ENCODE data around the gene KRT3. TPM values are rescaled to one million over a fixed set of nuclear protein-coding genes. Genes with fewer than 3 reads are reported as not detected.

KRT3 gene
- total RNA-seq, 2 donors from 2014 or later: not detected

DNA sequence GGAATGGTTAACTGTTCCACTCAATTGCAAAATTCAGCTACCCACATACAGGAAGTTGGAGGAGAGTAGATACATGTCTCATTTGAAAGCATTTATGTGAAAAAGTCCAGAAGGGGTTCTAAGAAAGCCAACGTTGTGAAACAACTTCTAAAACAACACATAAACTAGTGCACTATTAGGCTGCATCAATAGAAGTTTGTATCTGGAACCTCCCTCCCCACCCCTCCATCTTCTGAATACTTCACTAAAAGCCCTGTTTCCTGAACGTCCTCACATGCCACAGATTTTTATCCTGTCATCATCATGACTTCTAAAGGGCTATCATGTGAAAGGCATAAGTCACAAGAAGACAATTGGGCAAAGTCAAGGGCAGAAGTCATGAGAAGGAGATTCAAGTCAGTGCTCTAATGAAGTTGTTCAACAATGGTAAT lies 32.7 kb upstream of the KRT3 start:
- DNase-seq: no peak

DNA sequence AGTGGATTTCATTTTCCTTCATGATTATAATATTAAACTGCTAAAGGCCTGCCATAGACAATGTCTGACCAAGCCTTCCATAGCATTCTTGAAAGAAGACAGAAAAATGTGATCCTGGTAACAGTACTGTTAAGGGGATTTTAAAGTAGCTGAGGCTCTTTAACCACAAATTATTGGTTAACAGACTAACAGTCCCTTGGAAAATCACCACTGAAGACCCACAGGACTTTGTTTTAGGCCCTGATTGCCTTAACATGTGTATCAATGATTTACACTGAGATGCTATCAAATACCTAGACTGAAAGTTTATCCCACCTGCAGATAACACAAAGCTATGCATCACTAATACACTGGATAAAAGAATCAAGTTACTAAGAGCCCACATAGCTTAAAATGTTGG lies 32.2 kb upstream of the KRT3 start:
- no peak overlapping the region for H3K4me3 ChIP-seq
- no peaks in the 10 kb centered on the region for H3K4me1 ChIP-seq
- TF ChIP-seq, protein P1, sequence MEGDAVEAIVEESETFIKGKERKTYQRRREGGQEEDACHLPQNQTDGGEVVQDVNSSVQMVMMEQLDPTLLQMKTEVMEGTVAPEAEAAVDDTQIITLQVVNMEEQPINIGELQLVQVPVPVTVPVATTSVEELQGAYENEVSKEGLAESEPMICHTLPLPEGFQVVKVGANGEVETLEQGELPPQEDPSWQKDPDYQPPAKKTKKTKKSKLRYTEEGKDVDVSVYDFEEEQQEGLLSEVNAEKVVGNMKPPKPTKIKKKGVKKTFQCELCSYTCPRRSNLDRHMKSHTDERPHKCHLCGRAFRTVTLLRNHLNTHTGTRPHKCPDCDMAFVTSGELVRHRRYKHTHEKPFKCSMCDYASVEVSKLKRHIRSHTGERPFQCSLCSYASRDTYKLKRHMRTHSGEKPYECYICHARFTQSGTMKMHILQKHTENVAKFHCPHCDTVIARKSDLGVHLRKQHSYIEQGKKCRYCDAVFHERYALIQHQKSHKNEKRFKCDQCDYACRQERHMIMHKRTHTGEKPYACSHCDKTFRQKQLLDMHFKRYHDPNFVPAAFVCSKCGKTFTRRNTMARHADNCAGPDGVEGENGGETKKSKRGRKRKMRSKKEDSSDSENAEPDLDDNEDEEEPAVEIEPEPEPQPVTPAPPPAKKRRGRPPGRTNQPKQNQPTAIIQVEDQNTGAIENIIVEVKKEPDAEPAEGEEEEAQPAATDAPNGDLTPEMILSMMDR (IDR thresholded peaks at IDR 0.05): no peak
- no peaks in the 10 kb centered on the region for H3K36me3 ChIP-seq
- no peak for DNase-seq
- intact Hi-C loops (cut with DNase I): no loop called here
- no peaks in the 10 kb centered on the region for H3K27me3 ChIP-seq
- no peaks in the 10 kb centered on the region for H3K9me3 ChIP-seq
- H3K9ac ChIP-seq (ENCODE audit: low read depth in 2 of 2, low read length in 2 of 2): no peak overlapping the region
- no peak overlapping the region for H3K27ac ChIP-seq

More for the DNA sequence above, 32.7 kb upstream of the KRT3 start:
- no peaks in the 10 kb centered on the region for H3K9me3 ChIP-seq
- no peaks in the 10 kb centered on the region for H3K4me1 ChIP-seq
- no peaks in the 10 kb centered on the region for H3K27me3 ChIP-seq
- H3K27ac ChIP-seq: no peak overlapping the region
- no peak overlapping the region for H3K9ac ChIP-seq (ENCODE audit: low read depth in 2 of 2, low read length in 2 of 2)
- intact Hi-C loops (cut with DNase I): no loop called here
- TF ChIP-seq, protein P1 (IDR thresholded peaks at IDR 0.05): no peak
- no peaks in the 10 kb centered on the region for H3K36me3 ChIP-seq
- H3K4me3 ChIP-seq: no peak overlapping the region

DNA sequence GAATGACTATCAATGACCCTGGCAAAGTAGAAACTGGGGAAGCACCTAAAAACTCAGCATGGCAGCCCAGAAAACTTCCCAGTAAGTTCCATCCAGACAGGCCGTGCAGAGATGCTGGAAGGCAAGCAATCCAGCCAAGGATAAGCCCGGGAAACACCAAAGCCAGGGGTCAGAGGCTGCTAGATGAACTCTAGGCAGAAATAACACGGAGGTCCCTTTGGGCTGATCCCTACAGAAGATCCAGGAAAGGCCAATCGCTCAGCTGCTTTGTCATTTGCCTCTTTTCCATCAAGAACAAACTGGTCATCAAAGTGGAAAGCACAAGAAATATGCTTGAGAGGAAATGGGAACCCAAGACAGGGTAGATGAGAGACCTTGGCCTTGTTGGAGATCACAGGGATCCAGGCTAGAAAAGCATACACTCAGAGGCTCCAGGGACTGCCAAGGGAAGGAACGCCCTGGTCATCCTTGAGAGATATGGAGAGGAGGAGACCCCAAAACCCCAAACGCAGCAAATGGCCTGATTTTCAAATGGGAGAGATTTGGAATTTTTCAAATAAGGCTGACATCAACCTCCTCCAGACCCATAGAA lies 31.7 kb upstream of the KRT3 start:
- intact Hi-C loops (cut with DNase I): no loop called here
- Histone ChIP-seq H3K9ac (ENCODE audit: low read depth in 2 of 2, low read length in 2 of 2) (no peak overlapping the region), H3K4me3 (no peak overlapping the region), H3K4me1 (no peaks in the 10 kb centered on the region), H3K27me3 (no peaks in the 10 kb centered on the region), H3K27ac (no peak overlapping the region), H3K36me3 (no peaks in the 10 kb centered on the region), H3K9me3 (no peaks in the 10 kb centered on the region)
- DNase-seq: no peak
- TF ChIP-seq, protein P1 (IDR thresholded peaks at IDR 0.05): no peak

DNA sequence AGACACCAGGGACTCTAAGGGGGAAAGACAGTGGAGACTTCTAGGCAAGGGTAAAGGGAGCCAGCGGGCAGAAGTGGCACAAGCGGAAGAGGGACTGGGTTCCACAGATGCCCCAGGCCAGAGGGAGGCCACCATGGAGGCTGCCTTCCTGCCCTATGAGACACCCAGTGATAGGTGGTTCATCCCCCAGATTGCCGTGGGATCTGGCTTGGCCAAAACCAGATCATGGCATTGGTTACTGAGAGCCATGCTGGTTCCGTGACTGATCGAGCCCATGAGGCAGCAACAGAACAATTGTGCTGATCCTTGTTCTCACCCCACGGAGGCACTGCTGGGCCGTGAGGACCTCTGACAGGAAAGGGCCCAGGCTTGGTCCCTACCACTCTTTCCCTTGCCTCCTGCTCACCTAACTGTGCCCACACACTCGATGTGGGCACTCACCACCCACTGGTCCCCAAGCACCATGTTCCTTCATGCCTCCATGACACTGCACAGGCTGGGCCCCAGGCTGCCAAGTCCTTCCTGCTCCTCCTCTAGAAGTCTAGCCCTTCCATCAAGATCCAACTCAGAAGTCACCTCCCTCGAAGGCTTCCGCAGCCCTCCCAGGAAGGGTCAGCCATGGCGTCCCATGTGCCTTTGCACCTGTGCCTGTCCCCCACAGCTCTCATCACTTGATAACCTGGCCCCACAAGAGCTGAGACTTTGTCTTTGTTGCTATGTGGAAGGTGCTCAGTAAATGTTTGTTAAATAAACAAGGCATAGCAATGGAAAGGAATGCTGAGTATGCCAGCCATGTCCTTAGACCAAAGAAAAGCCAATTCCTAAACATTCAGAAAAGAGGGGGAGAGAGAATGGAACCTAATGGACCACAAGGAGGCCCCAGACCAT lies 30.9 kb upstream of the KRT3 start:
- Histone ChIP-seq H3K9me3 (no peaks in the 10 kb centered on the region), H3K36me3 (no peaks in the 10 kb centered on the region), H3K9ac (ENCODE audit: low read depth in 2 of 2, low read length in 2 of 2) (no peak overlapping the region), H3K4me1 (no peaks in the 10 kb centered on the region), H3K4me3 (no peak overlapping the region), H3K27me3 (no peaks in the 10 kb centered on the region), H3K27ac (no peak overlapping the region)
- intact Hi-C loops (cut with DNase I): no loop called here
- no peak for DNase-seq
- TF ChIP-seq, protein P1 (IDR thresholded peaks at IDR 0.05): no peak

DNA sequence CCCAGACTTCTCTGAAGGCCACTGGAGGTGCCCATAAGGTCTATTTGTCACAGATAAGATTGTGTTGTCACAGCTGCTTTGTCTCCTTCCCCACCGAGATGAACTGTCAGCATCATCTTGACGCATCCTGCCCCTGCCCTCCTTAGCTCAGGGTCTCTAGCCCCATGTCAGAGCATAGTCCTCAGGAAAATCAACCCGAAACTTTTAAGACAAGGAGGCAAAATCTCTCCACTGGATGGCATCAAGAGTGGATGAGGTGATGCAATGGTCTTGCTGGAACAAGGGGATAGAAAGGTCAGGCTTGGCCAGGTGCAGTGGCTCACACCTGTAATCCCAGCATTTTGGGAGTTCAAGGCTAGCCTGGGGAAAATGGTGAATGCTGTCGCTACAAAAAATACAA lies 30.0 kb upstream of the KRT3 start:
- Histone ChIP-seq H3K4me3 (no peak overlapping the region), H3K36me3 (no peaks in the 10 kb centered on the region), H3K9me3 (no peaks in the 10 kb centered on the region), H3K27me3 (no peaks in the 10 kb centered on the region), H3K4me1 (no peaks in the 10 kb centered on the region), H3K9ac (ENCODE audit: low read depth in 2 of 2, low read length in 2 of 2) (no peak overlapping the region), H3K27ac (no peak overlapping the region)
- no peak for DNase-seq
- intact Hi-C loops (cut with DNase I): no loop called here
- TF ChIP-seq, protein P1 (IDR thresholded peaks at IDR 0.05): no peak

Measured in colonic mucosa (tissue), 4 donors.